H1 (cell line): ENCODE measurements around the gene GJD3. TPM values are rescaled to one million over a fixed set of nuclear protein-coding genes. Genes with fewer than 3 reads are reported as not detected.

Source experiments
- CTCF ChIA-PET: fragments of 300-600 bp; sonication (Branson Sonifier 250); formaldehyde crosslinking; loops from one replicate; lab custom pipeline; 2021; ENCODE audit not compliant: partially characterized antibody; lab: Charles Lee
- POLR2A ChIA-PET: fragments of 300-600 bp; sonication (Branson Sonifier 250); formaldehyde crosslinking; loops from one replicate; lab custom pipeline; 2021; ENCODE audit warnings: inconsistent platforms; ENCODE audit not compliant: partially characterized antibody; lab: Charles Lee
- DNase-seq, 2 experiments: peaks; one replicate each; pipeline versions ENCODE4 v3.0.0 to v3.0.0-alpha.2; 2010 to 2022; ENCODE audit warnings: low spot score in 2 of 2, low read depth in 1 of 2, mixed read lengths in 1 of 2
- FAIRE-seq: peaks from 2 replicates; lab custom pipeline; 2011; peaks lifted over from hg19 to GRCh38; lab: Jason Lieb, UNC
- H2AFZ ChIP-seq: 2 replicates; pipeline ENCODE4 v1.8.1; 2012; ENCODE audit warnings: low read length, inconsistent platforms
- H2AK5ac ChIP-seq: 2 replicates; pipeline ENCODE4 v1.6.1; 2013; ENCODE audit warnings: low read depth, low read length
- H2BK120ac ChIP-seq: replicated peaks from 2 replicates; pipeline ENCODE3; 2013; ENCODE audit warnings: low read depth, low read length, inconsistent platforms
- H2BK12ac ChIP-seq: 2 replicates; pipeline ENCODE4 v1.6.1; 2013; ENCODE audit warnings: low read depth, low read length
- H2BK15ac ChIP-seq: 2 replicates; pipeline ENCODE4 v1.6.1; 2013; ENCODE audit warnings: low read length
- H2BK20ac ChIP-seq: 2 replicates; pipeline ENCODE4 v1.6.1; 2013; ENCODE audit warnings: low read length
- H2BK5ac ChIP-seq: 2 replicates; pipeline ENCODE4 v1.6.1; 2013; ENCODE audit warnings: low read depth, low read length
- H3K14ac ChIP-seq: 2 replicates; pipeline ENCODE4 v1.6.1; 2013; ENCODE audit warnings: inconsistent platforms; ENCODE audit not compliant: insufficient read length
- H3K18ac ChIP-seq: 2 replicates; pipeline ENCODE4 v1.6.1; 2013; ENCODE audit warnings: low read length; ENCODE audit errors: extremely low read depth
- H3K23ac ChIP-seq: 2 replicates; pipeline ENCODE4 v1.6.1; 2013; ENCODE audit warnings: inconsistent platforms; ENCODE audit not compliant: insufficient read length
- H3K23me2 ChIP-seq: 2 replicates; pipeline ENCODE4 v1.6.1; 2013; ENCODE audit warnings: low read depth, low read length
- H3K27ac ChIP-seq: 2 replicates; pipeline ENCODE4 v1.6.1; 2011; ENCODE audit warnings: low read depth, low read length, inconsistent platforms
- H3K27me3 ChIP-seq, 4 experiments: replicated peaks in 1 of 4; 1 replicate in 1 of 4; 2 replicates in 3 of 4; pipeline versions ENCODE4 v1.6.1 to v1.8.1; 2011 to 2013; ENCODE audit warnings: low read length in 3 of 4, mild to moderate bottlenecking in 3 of 4, inconsistent platforms in 2 of 4, mixed read lengths in 2 of 4, moderate library complexity in 1 of 4; ENCODE audit not compliant: control insufficient read depth in 3 of 4, insufficient read depth in 3 of 4; ENCODE audit errors: extremely low read depth in 1 of 4
- H3K36me3 ChIP-seq, 4 experiments: 2 replicates each; pipeline versions ENCODE4 v1.6.1 to v1.8.1; 2011 to 2013; ENCODE audit warnings: mild to moderate bottlenecking in 4 of 4, low read length in 3 of 4, moderate library complexity in 2 of 4, control low read depth in 1 of 4, inconsistent platforms in 1 of 4; ENCODE audit not compliant: insufficient read depth in 4 of 4, control insufficient read depth in 2 of 4
- H3K4ac ChIP-seq: replicated peaks from 2 replicates; pipeline ENCODE3; 2013; ENCODE audit warnings: low read length, low read depth, mixed read lengths, inconsistent platforms; ENCODE audit not compliant: insufficient read length
- H3K4me1 ChIP-seq, 4 experiments: replicated peaks in 1 of 4; 1 replicate in 1 of 4; 2 replicates in 3 of 4; pipeline versions ENCODE4 v1.6.1 to v1.8.1; 2011 to 2013; ENCODE audit warnings: low read length in 3 of 4, inconsistent platforms in 2 of 4, mixed read lengths in 1 of 4; ENCODE audit not compliant: insufficient read depth in 4 of 4, control insufficient read depth in 3 of 4
- H3K4me2 ChIP-seq, 2 experiments: 2 replicates each; pipeline versions ENCODE4 v1.6.1 to v1.8.1; 2011 to 2013; ENCODE audit warnings: low read depth in 2 of 2, low read length in 2 of 2, control low read depth in 1 of 2, inconsistent platforms in 1 of 2, mild to moderate bottlenecking in 1 of 2; ENCODE audit not compliant: insufficient read depth in 1 of 2
- H3K4me3 ChIP-seq, 4 experiments: fragments of 200-600, 300-600 bp in 1 of 4; sonication (generic), shearing (Covaris generic), sonication (Bioruptor Twin) in 1 of 4; 2 replicates each; pipeline versions ENCODE4 v1.5.1 to v1.8.1; 2011 to 2016; ENCODE audit warnings: low read length in 4 of 4, low read depth in 3 of 4, control low read depth in 2 of 4, inconsistent platforms in 2 of 4, mild to moderate bottlenecking in 2 of 4, mixed read lengths in 1 of 4, moderate library complexity in 1 of 4; ENCODE audit not compliant: insufficient read depth in 2 of 4; ENCODE audit errors: extremely low read depth in 1 of 4
- H3K56ac ChIP-seq: replicated peaks from 2 replicates; pipeline ENCODE3; 2013; ENCODE audit warnings: low read depth, mild to moderate bottlenecking, mixed read lengths, low read length, inconsistent platforms; ENCODE audit not compliant: insufficient read length
- H3K79me1 ChIP-seq: 2 replicates; pipeline ENCODE4 v1.6.1; 2013; ENCODE audit warnings: low read depth, low read length, control low read depth
- H3K79me2 ChIP-seq, 2 experiments: 2 replicates each; pipeline versions ENCODE4 v1.6.1 to v1.8.1; 2012 to 2013; ENCODE audit warnings: low read length in 2 of 2, mild to moderate bottlenecking in 2 of 2, inconsistent platforms in 1 of 2; ENCODE audit not compliant: insufficient read depth in 2 of 2, control insufficient read depth in 1 of 2
- H3K9ac ChIP-seq, 4 experiments: replicated peaks in 1 of 4; 1 replicate in 1 of 4; 2 replicates in 3 of 4; pipeline versions ENCODE4 v1.6.1 to v1.8.1; 2011 to 2013; ENCODE audit warnings: low read depth in 3 of 4, low read length in 3 of 4, control low read depth in 2 of 4, mild to moderate bottlenecking in 2 of 4, moderate library complexity in 2 of 4, inconsistent platforms in 1 of 4; ENCODE audit errors: extremely low read depth in 1 of 4
- H3K9me3 ChIP-seq, 2 experiments: 2 replicates each; pipeline versions ENCODE4 v1.6.1 to v1.8.1; 2012 to 2013; ENCODE audit warnings: mild to moderate bottlenecking in 2 of 2, moderate library complexity in 2 of 2, control low read depth in 1 of 2, inconsistent platforms in 1 of 2, low read depth in 1 of 2, low read length in 1 of 2, mixed read lengths in 1 of 2; ENCODE audit not compliant: insufficient read depth in 2 of 2
- H4K20me1 ChIP-seq, 2 experiments: replicated peaks in 1 of 2; 2 replicates each; pipeline versions ENCODE3 to v1.8.1; 2011 to 2013; ENCODE audit warnings: inconsistent platforms in 2 of 2, low read length in 2 of 2, mild to moderate bottlenecking in 1 of 2; ENCODE audit not compliant: insufficient read depth in 2 of 2, control insufficient read depth in 1 of 2
- H4K5ac ChIP-seq: 2 replicates; pipeline ENCODE4 v1.6.1; 2013; ENCODE audit warnings: low read length, low read depth, mixed read lengths, inconsistent platforms; ENCODE audit not compliant: insufficient read length
- H4K8ac ChIP-seq: 2 replicates; pipeline ENCODE4 v1.8.0; 2013; ENCODE audit warnings: mild to moderate bottlenecking, moderate library complexity, low read length, inconsistent platforms; ENCODE audit not compliant: insufficient read depth; ENCODE audit errors: extremely low read depth
- H4K91ac ChIP-seq: replicated peaks from 2 replicates; pipeline ENCODE3; 2013; ENCODE audit warnings: low read length, mixed read lengths, inconsistent platforms; ENCODE audit not compliant: insufficient read length
- BCL11A ChIP-seq, 2 experiments: IDR thresholded peaks; one replicate each; pipeline ENCODE4 v1.6.1; 2011; ENCODE audit warnings: low read depth in 2 of 2, low read length in 2 of 2, mild to moderate bottlenecking in 2 of 2
- CBX5 ChIP-seq: fragments of 300-800, 300-1000 bp; sonication (generic); IDR thresholded peaks from 2 replicates; pipeline ENCODE4 v1.7.1; 2016; ENCODE audit warnings: antibody characterized with exemption, low read length, low read depth
- CEBPB ChIP-seq: IDR thresholded peaks from 2 replicates; pipeline ENCODE4 v1.6.1; 2012; ENCODE audit warnings: low read depth, low read length
- FOSL1 ChIP-seq: IDR thresholded peaks from 2 replicates; pipeline ENCODE4 v1.6.1; 2011; ENCODE audit warnings: mild to moderate bottlenecking, low read depth, low read length, moderate library complexity; ENCODE audit not compliant: insufficient read depth
- HDAC6 ChIP-seq: IDR thresholded peaks from one replicate; pipeline ENCODE4 v1.7.1; 2012; ENCODE audit warnings: low read depth, mild to moderate bottlenecking, inconsistent platforms, low read length, moderate library complexity
- NANOG ChIP-seq: IDR thresholded peaks from 2 replicates; pipeline ENCODE4 v1.6.1; 2011; ENCODE audit warnings: low read length, low read depth, mild to moderate bottlenecking, inconsistent platforms; ENCODE audit not compliant: insufficient read depth, poor library complexity, severe bottlenecking
- PHF8 ChIP-seq: fragments of 200-600 bp; sonication (generic); conservative IDR thresholded peaks from 2 replicates; pipeline ENCODE4 v1.7.1; 2012; ENCODE audit warnings: low read depth, mild to moderate bottlenecking, inconsistent platforms, low read length, moderate library complexity
- POLR2A ChIP-seq, 2 experiments: IDR thresholded peaks; 1 replicate in 1 of 2; 2 replicates in 1 of 2; pipeline ENCODE4 v1.6.1; 2011; ENCODE audit warnings: low read depth in 2 of 2, low read length in 2 of 2, mild to moderate bottlenecking in 2 of 2; ENCODE audit errors: control extremely low read depth in 1 of 2
- RAD21 ChIP-seq, 2 experiments: IDR thresholded peaks in 1 of 2; conservative IDR thresholded peaks in 1 of 2; 2 replicates each; pipeline ENCODE4 v1.6.1; 2011; ENCODE audit warnings: low read depth in 2 of 2, low read length in 2 of 2, improper control_type of control experiment in 1 of 2, inconsistent platforms in 1 of 2, mild to moderate bottlenecking in 1 of 2, moderate library complexity in 1 of 2
- SP4 ChIP-seq: IDR thresholded peaks from 2 replicates; pipeline ENCODE4 v1.6.1; 2012; ENCODE audit warnings: low read length, inconsistent platforms
- SUZ12 ChIP-seq: fragments of 200-600 bp; sonication (generic); IDR thresholded peaks from 2 replicates; pipeline ENCODE4 v1.6.1; 2012; ENCODE audit warnings: mild to moderate bottlenecking, inconsistent platforms, low read length, moderate library complexity, mixed read lengths
- TAF7 ChIP-seq: optimal IDR thresholded peaks from 2 replicates; pipeline ENCODE3; 2011; ENCODE audit warnings: low read depth, mild to moderate bottlenecking, inconsistent platforms, low read length, moderate library complexity, borderline replicate concordance
- TBP ChIP-seq: IDR thresholded peaks from 2 replicates; pipeline ENCODE4 v1.6.1; 2011; ENCODE audit warnings: low read depth, low read length, improper control_type of control experiment
- WGBS, 2 experiments: shearing (Covaris generic) in 1 of 2; methylation state at CpG; one replicate each; pipeline versions ENCODE4 v1.1.6 to v1.1.7; 2013 to 2015; ENCODE audit warnings: low lambda C conversion rate in 2 of 2, mixed read lengths in 2 of 2, inconsistent platforms in 1 of 2, low coverage in 1 of 2, missing lambda C conversion rate in 1 of 2; ENCODE audit not compliant: insufficient replicate concordance in 2 of 2, insufficient coverage in 1 of 2, insufficient read length in 1 of 2; ENCODE audit errors: extremely low coverage in 1 of 2, missing lambda C conversion rate in 1 of 2; 5-methylcytosine and 5-hydroxymethylcytosine counted together
- polyA plus RNA-seq, 7 experiments: library from polyadenylated mRNA; depleted of rRNA in 3 of 7; stranded (reverse) in 5 of 7; unstranded in 2 of 7; fragments of >200 nt in 5 of 7; fragments of 200-250 nt in 2 of 7; gene quantifications; 1 replicate in 5 of 7; 2 replicates in 1 of 7; 4 replicates in 1 of 7; pipeline versions ENCODE4 v1.2.1 to v1.2.3, GENCODE V29; 2011 to 2013; ENCODE audit warnings: missing spikeins in 2 of 7, mixed read lengths in 2 of 7
- total RNA-seq: library from RNA; stranded (reverse); fragmentation: NEBNext Ultra II Directional; extraction: Animal tissue kit (Norgen Biotek cat#: 25700); gene quantifications from 2 replicates; pipeline ENCODE4 v1.2.1, GENCODE V29; 2021

The GJD3 gene
- total and polyA plus RNA-seq, 2 of the 8 experiments (the other 6 are each of a cell fraction or from before 2014, with no cell fraction given), result 0.53 to 1.9 TPM

DNA sequence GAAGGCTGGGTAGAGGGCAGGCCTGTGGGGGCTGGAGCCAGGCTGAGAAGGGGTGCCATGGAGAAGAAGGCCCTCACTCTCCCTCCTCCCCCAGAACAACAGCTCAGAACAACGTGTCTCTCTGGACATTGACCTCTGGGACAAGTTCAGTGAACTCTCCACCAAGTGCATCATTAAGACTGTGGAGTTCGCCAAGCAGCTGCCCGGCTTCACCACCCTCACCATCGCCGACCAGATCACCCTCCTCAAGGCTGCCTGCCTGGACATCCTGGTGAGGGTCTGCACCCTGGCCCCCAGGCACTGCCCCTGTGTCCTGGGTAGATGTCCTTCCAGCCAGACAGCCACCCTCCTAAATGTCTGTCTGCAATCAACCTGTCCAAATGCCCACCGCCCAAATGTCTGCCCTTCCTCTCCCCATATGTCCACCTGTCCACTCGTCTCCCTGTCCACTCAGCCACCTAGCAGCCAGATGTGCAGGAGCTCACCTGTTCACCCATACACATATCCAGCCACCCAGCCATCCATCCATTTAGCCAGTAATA is 12.2 kb downstream of the GJD3 start:
- ChIA-PET CTCF (interaction anchor here (0.6 to 30.8 kb wide), 9 partner anchors 8 to 325 kb away, joined by 3 to 1198 read pairs (median 4); partner anchors contain the start of gene RARA), POLR2A (interaction anchor here (0.7 to 27.8 kb wide), 7 partner anchors 9 to 345 kb away, joined by 3 to 570 read pairs (median 3); partner anchors contain the start of genes CDC6, GJD3 and RARA)
- Histone ChIP-seq H3K9ac (no peak overlapping the region), H3K9me3 (no peaks in the 10 kb centered on the region), H3K27me3 (peaks cover 2 to 28% (median 24%) of the 10 kb centered on the region in 4 experiments), H3K79me2 (no peaks in the 10 kb centered on the region), H3K14ac (no peak overlapping the region), H3K79me1 (peaks cover 5% of the 10 kb centered on the region; the same call in 1 of the 2 replicates), H2AFZ (no peak overlapping the region), H3K23me2 (no peaks in the 10 kb centered on the region; the same call in 1 of the 2 replicates), H2BK120ac (no peak overlapping the region), H4K5ac (no peak overlapping the region), H2BK12ac (no peak overlapping the region), H4K8ac (peak overlapping the region; percentile 25; the same call in 1 of the 2 replicates), H2BK20ac (no peak overlapping the region), H3K4me3 (no peak overlapping the region), H3K4me2 (no peak overlapping the region), H3K18ac (no peak overlapping the region), H4K20me1 (peaks cover 21 to 34% of the 10 kb centered on the region in 2 experiments), H3K36me3 (no peaks in the 10 kb centered on the region), H3K4ac (no peak overlapping the region), H2AK5ac (no peak overlapping the region), H2BK5ac (no peak overlapping the region), H3K23ac (no peak overlapping the region), H3K4me1 (peaks cover 0 to 35% (median 25%) of the 10 kb centered on the region in 4 experiments; a peak in 6 of 7 replicates), H3K56ac (no peak overlapping the region), H2BK15ac (no peak overlapping the region), H3K27ac (no peak overlapping the region), H4K91ac (no peak overlapping the region)
- no peak for DNase-seq
- WGBS, 2 experiments, result 95% methylated on average over 7 of the region's 7 CpGs; no CpG with 5 or more reads in 1 of the 2 experiments
- no peak for FAIRE-seq
- TF ChIP-seq CEBPB (no peak), CBX5 (no peak), SUZ12 (no peak), TAF7 (no peak), NANOG (no peak), BCL11A (IDR thresholded peaks at IDR 0.05; ENCODE audit: low read depth in 2 of 2, low read length in 2 of 2) (no peak), FOSL1 (no peak), SP4 (no peak), PHF8 (no peak), POLR2A (IDR thresholded peaks at IDR 0.05; ENCODE audit: control extremely low read depth in 1 of 2, low read depth in 2 of 2, low read length in 2 of 2) (no peak), TBP (no peak), RAD21 (IDR thresholded peaks at IDR 0.05 in 1 of 2, conservative IDR thresholded peaks at IDR 0.05 in 1 of 2; ENCODE audit: low read depth in 2 of 2, low read length in 2 of 2) (no peak), HDAC6 (no peak)
